ENCODE results near the gene KIF12.

KIF12 gene

GRCh38 chr9:114117996-114118830 is 19.1 kb upstream of the KIF12 start:
- Histone ChIP-seq H3K9me3 (ENCODE audit: control insufficient read depth, insufficient read depth, low read length) (no peaks in the 10 kb centered on the region), H3K4me1 (ENCODE audit: insufficient read depth, low read length) (peaks cover 13% of the 10 kb centered on the region; the same call in 1 of the 2 replicates), H3K36me3 (ENCODE audit: insufficient read depth, low read length) (no peaks in the 10 kb centered on the region), H3K9ac (ENCODE audit: low read depth, low read length) (no peak overlapping the region)

DNA sequence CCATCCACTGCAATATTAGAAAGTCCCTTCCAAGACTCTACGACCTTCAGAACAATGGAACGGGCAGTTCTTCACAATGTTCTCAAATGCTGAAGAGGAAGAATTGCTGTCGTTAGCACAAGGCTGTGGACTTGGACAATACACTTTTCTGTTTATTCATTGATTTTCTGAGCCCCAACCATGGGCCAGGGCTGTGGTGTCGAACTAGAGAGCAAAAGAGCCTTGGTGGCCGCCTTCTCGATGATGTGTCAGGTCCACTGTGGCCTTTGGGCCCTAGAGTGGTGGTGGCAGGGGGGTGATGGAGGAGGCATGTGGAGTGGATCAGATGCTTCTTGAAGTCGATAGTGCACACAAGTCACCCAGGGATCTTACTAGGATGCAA is 18.5 kb upstream of the KIF12 start:
- no peak overlapping the region for H3K9ac ChIP-seq (ENCODE audit: low read depth, low read length)
- peaks cover 13% of the 10 kb centered on the region; the same call in 1 of the 2 replicates for H3K4me1 ChIP-seq (ENCODE audit: insufficient read depth, low read length)
- H3K9me3 ChIP-seq (ENCODE audit: control insufficient read depth, insufficient read depth, low read length), result no peaks in the 10 kb centered on the region
- no peaks in the 10 kb centered on the region for H3K36me3 ChIP-seq (ENCODE audit: insufficient read depth, low read length)

GRCh38 chr9:114116126-114116747 is 17.1 kb upstream of the KIF12 start:
- no peaks in the 10 kb centered on the region for H3K9me3 ChIP-seq (ENCODE audit: control insufficient read depth, insufficient read depth, low read length)
- peaks cover 13% of the 10 kb centered on the region; the same call in 1 of the 2 replicates for H3K4me1 ChIP-seq (ENCODE audit: insufficient read depth, low read length)
- no peaks in the 10 kb centered on the region for H3K36me3 ChIP-seq (ENCODE audit: insufficient read depth, low read length)
- H3K9ac ChIP-seq (ENCODE audit: low read depth, low read length), result no peak overlapping the region

- no peak overlapping the region for H3K9ac ChIP-seq (ENCODE audit: low read depth, low read length)
- H3K9me3 ChIP-seq (ENCODE audit: control insufficient read depth, insufficient read depth, low read length), result no peaks in the 10 kb centered on the region
- no peaks in the 10 kb centered on the region for H3K36me3 ChIP-seq (ENCODE audit: insufficient read depth, low read length)
- peaks cover 13% of the 10 kb centered on the region; the same call in 1 of the 2 replicates for H3K4me1 ChIP-seq (ENCODE audit: insufficient read depth, low read length)
Measured at GRCh38 chr9:114115654-114116125, 16.6 kb upstream of the KIF12 start.

DNA sequence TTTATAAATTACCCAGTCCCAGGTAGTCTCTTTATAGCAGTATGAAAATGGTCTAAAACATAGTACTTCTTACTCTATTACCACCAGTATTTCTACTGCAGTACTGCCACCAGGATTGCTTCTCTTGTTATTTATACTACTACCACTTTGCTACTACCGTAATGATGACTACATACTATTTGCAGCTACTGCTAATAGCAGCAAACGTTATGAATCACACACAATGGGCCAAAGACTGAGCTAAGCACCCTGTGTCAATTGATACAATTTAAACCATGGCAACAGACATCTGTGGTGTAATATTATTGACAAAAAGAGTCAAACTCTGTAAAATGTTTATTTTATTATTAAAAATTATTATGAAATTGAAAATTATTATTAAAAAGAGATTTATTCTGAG is 15.3 kb upstream of the KIF12 start:
- peaks cover 13% of the 10 kb centered on the region; the same call in 1 of the 2 replicates for H3K4me1 ChIP-seq (ENCODE audit: insufficient read depth, low read length)
- no peaks in the 10 kb centered on the region for H3K9me3 ChIP-seq (ENCODE audit: control insufficient read depth, insufficient read depth, low read length)
- no peaks in the 10 kb centered on the region for H3K36me3 ChIP-seq (ENCODE audit: insufficient read depth, low read length)
- H3K9ac ChIP-seq (ENCODE audit: low read depth, low read length), result no peak overlapping the region

DNA sequence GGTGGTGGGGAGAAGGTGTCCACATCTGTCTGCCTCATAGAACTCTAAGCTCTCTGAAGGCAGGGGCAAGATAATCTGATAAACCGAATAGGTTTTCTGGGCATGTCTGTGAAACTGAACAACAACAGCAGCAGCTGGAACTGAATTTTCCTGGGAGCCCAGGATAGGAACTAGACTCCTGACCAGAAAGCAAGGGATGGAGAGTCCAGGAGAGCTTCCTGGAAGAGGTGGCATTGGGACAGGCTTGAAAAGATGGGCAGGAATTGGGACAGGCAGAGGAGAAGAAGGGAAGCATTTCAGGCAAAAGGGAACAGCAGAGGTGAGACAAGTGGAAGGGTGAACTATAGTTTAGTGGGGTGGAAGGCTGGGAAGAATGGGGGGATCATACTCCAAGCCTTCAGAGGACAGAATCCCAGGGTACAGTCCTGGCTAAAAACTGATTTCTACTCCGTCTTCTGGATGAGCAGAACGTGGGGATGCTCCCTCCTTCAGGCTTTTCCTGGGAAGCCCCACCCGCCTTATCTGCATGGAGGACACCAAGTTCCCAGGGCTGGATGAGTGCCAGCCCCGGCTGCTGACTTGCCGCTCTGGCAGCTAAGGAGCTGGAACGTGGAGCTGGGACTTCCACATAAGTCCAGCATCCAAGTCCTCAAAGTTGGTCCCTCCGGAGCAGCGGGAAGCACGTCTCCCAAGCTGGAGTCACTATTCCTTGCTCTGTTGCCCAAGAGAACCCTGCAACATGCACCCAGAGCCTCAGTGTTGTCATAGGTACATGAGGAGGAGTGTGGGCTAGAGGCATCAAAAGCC is 13.9 kb upstream of the KIF12 start:
- no peak overlapping the region for H3K9ac ChIP-seq (ENCODE audit: low read depth, low read length)

GRCh38 chr9:114112325-114112724 is 13.2 kb upstream of the KIF12 start:
- Histone ChIP-seq H3K9me3 (ENCODE audit: control insufficient read depth, insufficient read depth, low read length) (no peaks in the 10 kb centered on the region), H3K4me1 (ENCODE audit: insufficient read depth, low read length) (peaks cover 18% of the 10 kb centered on the region; the same call in 1 of the 2 replicates), H3K36me3 (ENCODE audit: insufficient read depth, low read length) (no peaks in the 10 kb centered on the region), H3K9ac (ENCODE audit: low read depth, low read length) (no peak overlapping the region)

More for the DNA sequence above, 13.9 kb upstream of the KIF12 start:
- H3K36me3 ChIP-seq (ENCODE audit: insufficient read depth, low read length), result no peaks in the 10 kb centered on the region
- no peaks in the 10 kb centered on the region for H3K9me3 ChIP-seq (ENCODE audit: control insufficient read depth, insufficient read depth, low read length)
- peaks cover 18% of the 10 kb centered on the region; the same call in 1 of the 2 replicates for H3K4me1 ChIP-seq (ENCODE audit: insufficient read depth, low read length)

- no peaks in the 10 kb centered on the region for H3K36me3 ChIP-seq (ENCODE audit: insufficient read depth, low read length)
- H3K9me3 ChIP-seq (ENCODE audit: control insufficient read depth, insufficient read depth, low read length), result no peaks in the 10 kb centered on the region
- peaks cover 10% of the 10 kb centered on the region; the same call in 1 of the 2 replicates for H3K4me1 ChIP-seq (ENCODE audit: insufficient read depth, low read length)
- H3K9ac ChIP-seq (ENCODE audit: low read depth, low read length), result no peak overlapping the region
Measured at GRCh38 chr9:114110180-114110579, 11.1 kb upstream of the KIF12 start.

GRCh38 chr9:114109124-114109523 is 10.0 kb upstream of the KIF12 start:
- peaks cover 10% of the 10 kb centered on the region; the same call in 1 of the 2 replicates for H3K4me1 ChIP-seq (ENCODE audit: insufficient read depth, low read length)
- no peaks in the 10 kb centered on the region for H3K9me3 ChIP-seq (ENCODE audit: control insufficient read depth, insufficient read depth, low read length)
- H3K36me3 ChIP-seq (ENCODE audit: insufficient read depth, low read length), result no peaks in the 10 kb centered on the region
- no peak overlapping the region for H3K9ac ChIP-seq (ENCODE audit: low read depth, low read length)

GRCh38 chr9:114108016-114108833 is 9.1 kb upstream of the KIF12 start:
- Histone ChIP-seq H3K9ac (ENCODE audit: low read depth, low read length) (no peak overlapping the region), H3K36me3 (ENCODE audit: insufficient read depth, low read length) (no peaks in the 10 kb centered on the region), H3K4me1 (ENCODE audit: insufficient read depth, low read length) (peaks cover 10% of the 10 kb centered on the region; the same call in 1 of the 2 replicates), H3K9me3 (ENCODE audit: control insufficient read depth, insufficient read depth, low read length) (no peaks in the 10 kb centered on the region)

GRCh38 chr9:114107286-114108001 is 8.4 kb upstream of the KIF12 start:
- Histone ChIP-seq H3K4me1 (ENCODE audit: insufficient read depth, low read length) (peaks cover 10% of the 10 kb centered on the region; the same call in 1 of the 2 replicates), H3K9ac (ENCODE audit: low read depth, low read length) (no peak overlapping the region), H3K36me3 (ENCODE audit: insufficient read depth, low read length) (no peaks in the 10 kb centered on the region), H3K9me3 (ENCODE audit: control insufficient read depth, insufficient read depth, low read length) (no peaks in the 10 kb centered on the region)

- Histone ChIP-seq H3K9ac (ENCODE audit: low read depth, low read length) (no peak overlapping the region), H3K36me3 (ENCODE audit: insufficient read depth, low read length) (no peaks in the 10 kb centered on the region), H3K4me1 (ENCODE audit: insufficient read depth, low read length) (peaks cover 10% of the 10 kb centered on the region; the same call in 1 of the 2 replicates), H3K9me3 (ENCODE audit: control insufficient read depth, insufficient read depth, low read length) (no peaks in the 10 kb centered on the region; the same call in 1 of the 2 replicates)
Measured at GRCh38 chr9:114105236-114105635, 6.1 kb upstream of the KIF12 start.

GRCh38 chr9:114102484-114102883 is 3.4 kb upstream of the KIF12 start:
- H3K36me3 ChIP-seq (ENCODE audit: insufficient read depth, low read length), result no peaks in the 10 kb centered on the region
- no peaks in the 10 kb centered on the region for H3K4me1 ChIP-seq (ENCODE audit: insufficient read depth, low read length)

More at GRCh38 chr9:114102484-114102883, 3.4 kb upstream of the KIF12 start:
- Histone ChIP-seq H3K9me3 (ENCODE audit: control insufficient read depth, insufficient read depth, low read length) (no peaks in the 10 kb centered on the region; the same call in none of the 2 replicates), H3K9ac (ENCODE audit: low read depth, low read length) (no peak overlapping the region)
